ENCODE data around the gene PPP1R3F.

The PPP1R3F gene

DNA sequence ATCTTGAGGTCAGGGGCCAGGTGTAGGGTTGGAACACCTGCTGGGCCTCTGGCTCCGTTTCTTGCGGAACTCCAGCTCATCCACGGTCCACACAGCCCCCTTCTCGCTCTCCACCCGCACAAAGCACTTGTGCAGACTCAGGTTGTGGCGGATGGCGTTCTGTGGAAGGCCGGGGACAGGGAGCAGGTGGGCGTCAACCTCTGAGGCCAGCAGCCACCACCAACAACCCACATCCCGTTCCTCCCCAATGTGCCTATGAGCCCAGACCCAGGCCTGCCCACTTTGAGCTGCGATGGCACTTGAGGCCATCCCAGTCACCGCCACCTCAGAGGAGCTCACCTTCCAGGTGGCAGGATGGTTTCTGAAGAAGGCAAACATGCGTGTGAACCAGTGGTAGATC, 18.3 kb upstream of the PPP1R3F start:
- Histone ChIP-seq H3K36me3 (replicated peaks; ENCODE audit: low read depth, low read length) (no peaks in the 10 kb centered on the region), H3K79me2 (ENCODE audit: low read length) (no peaks in the 10 kb centered on the region), H4K20me1 (ENCODE audit: insufficient read depth, low read length) (no peaks in the 10 kb centered on the region), H3K4me1 (ENCODE audit: low read length) (no peaks in the 10 kb centered on the region), H3K9ac (ENCODE audit: low read length) (no peak overlapping the region), H3K27me3 (ENCODE audit: low read depth, low read length) (no peaks in the 10 kb centered on the region), H3K9me3 (ENCODE audit: insufficient read depth, low read length) (no peaks in the 10 kb centered on the region), H3K4me3 (ENCODE audit: low read length) (no peak overlapping the region), H3K4me2 (ENCODE audit: low read length) (no peak overlapping the region), H3K27ac (ENCODE audit: low read length) (no peak overlapping the region), H2AFZ (ENCODE audit: low read depth, low read length) (no peak overlapping the region)
- no peak for TF ChIP-seq CTCF (IDR thresholded peaks at IDR 0.05; ENCODE audit: low read depth, low read length)
- no peak for TF ChIP-seq EZH2phosphoT487 (IDR thresholded peaks at IDR 0.05; ENCODE audit: low read depth)

DNA sequence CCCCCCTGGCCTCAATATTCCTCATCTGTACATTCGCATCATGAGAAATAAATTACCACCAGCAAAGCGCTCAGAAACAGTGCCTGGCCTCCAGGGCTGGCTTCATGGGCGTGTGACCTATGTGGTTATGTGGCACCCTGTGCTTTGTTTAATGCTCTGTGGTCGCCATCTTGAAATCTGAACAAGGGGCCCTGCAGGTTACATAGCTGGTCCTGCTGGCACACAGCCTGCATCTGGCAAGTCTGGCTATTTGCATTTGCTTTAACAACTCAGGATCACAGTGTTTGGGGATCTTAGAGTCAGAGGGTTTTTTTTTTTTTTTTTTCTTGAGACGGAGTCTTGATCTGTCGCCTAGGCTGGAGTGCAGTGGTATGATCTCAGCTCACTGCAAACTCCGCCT, 15.0 kb upstream of the PPP1R3F start:
- Histone ChIP-seq H3K4me1 (ENCODE audit: low read length) (peaks cover 10% of the 10 kb centered on the region), H3K9me3 (ENCODE audit: insufficient read depth, low read length) (no peaks in the 10 kb centered on the region)

GRCh38 chrX:49256268-49256995, 13.2 kb upstream of the PPP1R3F start:
- H4K20me1 ChIP-seq (ENCODE audit: insufficient read depth, low read length): no peaks in the 10 kb centered on the region

More for the DNA sequence above, 15.0 kb upstream of the PPP1R3F start:
- Histone ChIP-seq H3K4me3 (ENCODE audit: low read length) (no peak overlapping the region), H3K4me2 (ENCODE audit: low read length) (no peak overlapping the region), H3K36me3 (replicated peaks; ENCODE audit: low read depth, low read length) (no peaks in the 10 kb centered on the region), H2AFZ (ENCODE audit: low read depth, low read length) (no peak overlapping the region), H3K9ac (ENCODE audit: low read length) (no peak overlapping the region), H3K79me2 (ENCODE audit: low read length) (no peaks in the 10 kb centered on the region), H4K20me1 (ENCODE audit: insufficient read depth, low read length) (no peaks in the 10 kb centered on the region), H3K27ac (ENCODE audit: low read length) (no peak overlapping the region), H3K27me3 (ENCODE audit: low read depth, low read length) (no peaks in the 10 kb centered on the region)
- no peak for TF ChIP-seq EZH2phosphoT487 (IDR thresholded peaks at IDR 0.05; ENCODE audit: low read depth)
- TF ChIP-seq CTCF (IDR thresholded peaks at IDR 0.05; ENCODE audit: low read depth, low read length): no peak

More at GRCh38 chrX:49256268-49256995, 13.2 kb upstream of the PPP1R3F start:
- Histone ChIP-seq H2AFZ (ENCODE audit: low read depth, low read length) (no peak overlapping the region), H3K27me3 (ENCODE audit: low read depth, low read length) (no peaks in the 10 kb centered on the region), H3K4me1 (ENCODE audit: low read length) (peaks cover 10% of the 10 kb centered on the region), H3K27ac (ENCODE audit: low read length) (no peak overlapping the region), H3K9me3 (ENCODE audit: insufficient read depth, low read length) (no peaks in the 10 kb centered on the region), H3K79me2 (ENCODE audit: low read length) (no peaks in the 10 kb centered on the region), H3K4me2 (ENCODE audit: low read length) (no peak overlapping the region), H3K9ac (ENCODE audit: low read length) (no peak overlapping the region), H3K4me3 (ENCODE audit: low read length) (no peak overlapping the region), H3K36me3 (replicated peaks; ENCODE audit: low read depth, low read length) (no peaks in the 10 kb centered on the region)
- TF ChIP-seq EZH2phosphoT487 (IDR thresholded peaks at IDR 0.05; ENCODE audit: low read depth): no peak
- no peak for TF ChIP-seq CTCF (IDR thresholded peaks at IDR 0.05; ENCODE audit: low read depth, low read length)
